Measurements from ENCODE around the gene KBTBD12.

KBTBD12 gene

GRCh38 chr3:128014548-128014947 is 99.5 kb downstream of the KBTBD12 start:
- DNase-seq (ENCODE audit: low read depth): no peak

- no peak for DNase-seq (ENCODE audit: low read depth)
Measured at GRCh38 chr3:128016502-128016901, 101.5 kb downstream of the KBTBD12 start.

GRCh38 chr3:128021768-128022372 is 106.8 kb downstream of the KBTBD12 start:
- DNase-seq (ENCODE audit: low read depth): no peak

GRCh38 chr3:128033102-128033501 is 118.1 kb downstream of the KBTBD12 start:
- DNase-seq (ENCODE audit: low read depth): no peak

GRCh38 chr3:128036119-128036518 is 121.1 kb downstream of the KBTBD12 start:
- no peak for DNase-seq (ENCODE audit: low read depth)

Data from activated T-helper 9 cell treated with anti-CD3 and anti-CD28 coated beads, Interleukin-2, amount 50 U/mL, for 16 hours (primary cell).